T-cell (primary cell): Measurements from ENCODE around the gene CMBL. TPM values are rescaled to one million over a fixed set of nuclear protein-coding genes. Genes with fewer than 3 reads are reported as not detected.

Experiments used
- ATAC-seq, 4 experiments: fragments of 200-7000 bp in 3 of 4; fragments of 150-1000 bp in 1 of 4; cut with Tn5 transposase; replicated peaks in 1 of 4; 1 replicate in 3 of 4; 2 replicates in 1 of 4; pipeline ENCODE4 v1.10.0; 2021; ENCODE audit warnings: moderate library complexity in 3 of 4, mild to moderate bottlenecking in 2 of 4, moderate number of reproducible peaks in 1 of 4
- CTCF ChIA-PET, 2 donors: fragments of 300-600 bp; sonication (Branson Sonifier 250); formaldehyde crosslinking; loops; one replicate each; lab custom pipeline; 2022; ENCODE audit warnings: antibody characterized with exemption in 2 of 2; lab: Charles Lee
- POLR2A ChIA-PET, 2 donors: fragments of 300-600 bp; sonication (Branson Sonifier 250); formaldehyde crosslinking; loops; one replicate each; lab custom pipeline; 2022; ENCODE audit warnings: antibody characterized with exemption in 2 of 2; lab: Charles Lee
- DNase-seq, 35 experiments: peaks; one replicate each; pipeline versions ENCODE4 v3.0.0 to v3.0.0-alpha.2; 2013 to 2023
- H3K27ac ChIP-seq: one replicate; pipeline ENCODE4 v1.5.1; 2013; ENCODE audit warnings: low read length
- H3K27me3 ChIP-seq, 2 experiments: replicated peaks in 1 of 2; 1 replicate in 1 of 2; 2 replicates in 1 of 2; pipeline versions ENCODE4 v1.6.1 to v1.7.0; 2013; ENCODE audit warnings: low read length in 1 of 2, mixed read lengths in 1 of 2; ENCODE audit not compliant: control insufficient read depth in 2 of 2, insufficient read depth in 2 of 2; ENCODE audit errors: extremely low read depth in 1 of 2
- H3K36me3 ChIP-seq, 2 donors: 1 replicate in 1 of 2; 2 replicates in 1 of 2; pipeline versions ENCODE4 v1.6.1 to v1.7.0; 2013; ENCODE audit warnings: low read length in 1 of 2; ENCODE audit not compliant: control insufficient read depth in 2 of 2, insufficient read depth in 1 of 2; ENCODE audit errors: extremely low read depth in 1 of 2
- H3K4me1 ChIP-seq, 2 experiments: 1 replicate in 1 of 2; 2 replicates in 1 of 2; pipeline versions ENCODE4 v1.6.1 to v1.7.0; 2013; ENCODE audit warnings: low read length in 2 of 2, mixed read lengths in 1 of 2; ENCODE audit not compliant: insufficient read depth in 2 of 2, control insufficient read depth in 1 of 2; ENCODE audit errors: extremely low read depth in 1 of 2
- H3K4me3 ChIP-seq, 2 donors: 1 replicate in 1 of 2; 2 replicates in 1 of 2; pipeline versions ENCODE4 v1.5.1 to v1.7.0; 2013; ENCODE audit warnings: mild to moderate bottlenecking in 2 of 2, low read length in 1 of 2, moderate library complexity in 1 of 2; ENCODE audit not compliant: control insufficient read depth in 1 of 2; ENCODE audit errors: extremely low read depth in 1 of 2
- H3K9me3 ChIP-seq: 2 replicates; pipeline ENCODE4 v1.7.0; 2013
- H3K27ac Mint-ChIP-seq, 2 donors: one replicate each; pipeline ENCODE4 v1.8.0; 2020 to 2021; ENCODE audit warnings: mild to moderate bottlenecking in 2 of 2, mixed read lengths in 2 of 2
- H3K27me3 Mint-ChIP-seq, 2 donors: one replicate each; pipeline ENCODE4 v1.8.0; 2021 to 2022; ENCODE audit warnings: mixed read lengths in 2 of 2
- H3K36me3 Mint-ChIP-seq: one replicate; pipeline ENCODE4 v1.8.0; 2021; ENCODE audit warnings: mixed read lengths
- H3K4me1 Mint-ChIP-seq, 3 donors: one replicate each; pipeline ENCODE4 v1.8.0; 2020 to 2022; ENCODE audit warnings: mixed read lengths in 3 of 3, mild to moderate bottlenecking in 1 of 3
- H3K4me3 Mint-ChIP-seq, 3 donors: one replicate each; pipeline ENCODE4 v1.8.0; 2020 to 2022; ENCODE audit warnings: mild to moderate bottlenecking in 3 of 3, mixed read lengths in 3 of 3, moderate library complexity in 3 of 3
- H3K9me3 Mint-ChIP-seq, 3 donors: one replicate each; pipeline ENCODE4 v1.8.0; 2020 to 2022; ENCODE audit warnings: mixed read lengths in 3 of 3
- WGBS: methylation state at CpG from one replicate; pipeline ENCODE4 v1.1.5; 2013; ENCODE audit warnings: missing lambda C conversion rate; ENCODE audit not compliant: insufficient coverage; 5-methylcytosine and 5-hydroxymethylcytosine counted together
- total RNA-seq, 35 experiments: library from RNA in 6 of 35; stranded (reverse) in 6 of 35; fragments of 120-200 nt in 1 of 35; gene quantifications; one replicate each; pipeline versions ENCODE4 v1.2.1 to v1.2.4 and lab custom pipeline; 2013 to 2026

The CMBL gene
- total RNA-seq, 5 donors from 2014 or later (not counting 1 experiment from before 2014, with no cell fraction given), result 0.19 to 1.2 (median 0.80) TPM

DNA sequence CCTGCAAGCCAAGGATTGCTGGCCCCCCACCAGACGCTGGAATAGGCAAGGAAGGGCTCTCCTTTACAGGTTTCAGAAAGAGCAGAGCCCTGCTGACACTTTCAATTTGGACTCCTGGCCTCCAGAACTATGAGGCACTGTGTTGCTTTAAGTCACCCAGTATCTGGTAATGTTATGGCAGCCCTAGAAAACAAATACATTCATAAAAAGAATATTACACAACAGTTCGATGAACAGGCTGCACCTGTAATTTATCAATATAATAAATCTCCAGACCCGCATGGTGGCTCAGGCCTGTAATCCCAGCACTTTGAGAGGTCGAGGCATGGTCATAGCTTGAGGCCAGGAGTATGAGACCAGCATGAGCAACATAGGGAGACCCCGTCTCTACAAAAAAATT lies 7.5 kb downstream of the CMBL start:
- ATAC-seq (no peak), DNase-seq (no peak)
- WGBS, result 87% methylated on average over 4 of the region's 5 CpGs
- H3K36me3 ChIP-seq, result no peaks in the 10 kb centered on the region
- H3K4me1 ChIP-seq, result no peaks in the 10 kb centered on the region
- ChIA-PET CTCF (no interaction called here), POLR2A (no interaction called here)
- H3K4me1 Mint-ChIP-seq, result no peaks in the 10 kb centered on the region
- H3K27me3 ChIP-seq, result peaks cover 0 to 5% of the 10 kb centered on the region in 2 experiments
- no peaks in the 10 kb centered on the region for H3K9me3 Mint-ChIP-seq
- H3K4me3 ChIP-seq, result no peak overlapping the region
- no peaks in the 10 kb centered on the region for H3K36me3 Mint-ChIP-seq
- peaks cover 3 to 5% of the 10 kb centered on the region in 2 donors for H3K27me3 Mint-ChIP-seq
- no peak overlapping the region for H3K4me3 Mint-ChIP-seq
- no peak overlapping the region for H3K27ac ChIP-seq
- H3K9me3 ChIP-seq, result no peaks in the 10 kb centered on the region
- no peak overlapping the region for H3K27ac Mint-ChIP-seq

DNA sequence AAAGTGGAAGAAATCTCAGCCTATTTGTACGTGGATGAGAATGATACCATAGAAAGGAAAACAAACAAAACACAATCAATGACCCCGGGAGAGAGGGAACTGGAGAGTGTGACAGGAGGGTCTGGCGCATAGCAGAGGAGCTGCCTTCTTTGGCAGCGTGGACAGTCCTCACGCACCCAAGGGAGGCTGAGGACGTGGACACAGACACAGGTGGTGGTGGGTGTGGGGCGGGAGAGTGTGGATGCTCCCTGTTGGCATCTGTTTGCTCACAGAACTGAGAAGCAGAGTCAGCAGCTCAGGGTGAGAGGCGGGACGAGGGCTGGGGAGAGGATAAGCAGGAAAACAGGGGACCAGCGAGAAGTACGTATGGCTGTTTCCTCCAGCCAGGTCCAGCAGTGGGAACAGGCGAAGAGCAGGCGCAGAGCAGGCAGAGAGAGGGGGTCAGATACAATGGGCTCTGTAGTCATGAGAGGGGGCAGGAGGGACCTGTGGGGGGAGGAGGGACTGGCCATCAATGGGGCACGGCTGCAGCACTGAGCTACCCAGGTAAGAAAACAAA lies 10.0 kb downstream of the CMBL start:
- H3K36me3 ChIP-seq, result no peaks in the 10 kb centered on the region
- 92% methylated on average over 9 of the region's 14 CpGs for WGBS
- H3K9me3 Mint-ChIP-seq, result no peaks in the 10 kb centered on the region

DNA sequence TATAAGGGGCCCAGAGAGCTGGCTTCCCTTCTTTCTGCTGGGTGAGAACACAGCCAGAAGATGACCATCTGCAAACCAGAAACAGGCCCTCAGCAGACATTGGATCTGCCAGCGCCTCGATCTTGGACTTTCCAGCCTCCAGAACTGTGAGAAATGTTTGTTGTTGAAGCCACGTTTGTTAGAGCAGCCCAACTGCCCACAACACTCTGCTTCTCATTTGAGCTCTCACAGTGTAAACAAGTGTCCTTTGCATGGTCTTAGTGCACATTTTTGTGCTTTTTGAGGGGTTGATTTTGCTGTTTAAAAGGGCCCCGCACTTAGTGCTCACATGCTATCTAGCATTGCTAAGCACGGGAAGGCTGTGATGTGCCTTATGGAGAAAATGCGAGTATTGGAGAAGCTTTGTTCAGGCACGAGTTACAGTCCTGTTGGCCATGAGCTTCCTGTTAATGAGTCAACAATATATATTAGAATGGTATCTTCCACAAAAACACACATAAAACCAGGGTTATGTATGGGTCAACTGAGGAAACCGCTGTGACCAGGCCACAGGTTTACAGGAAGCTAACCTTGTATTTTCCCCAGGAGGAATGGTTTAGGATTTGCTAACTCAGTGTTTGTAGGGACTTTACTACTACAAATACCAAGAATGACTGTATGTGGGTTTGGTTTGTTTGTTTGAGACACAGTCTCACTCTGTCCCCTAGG lies 11.9 kb downstream of the CMBL start:
- ChIA-PET CTCF (interaction anchor here in 1 of 2 donors (0.6 kb wide), 1 partner anchor 48 kb away, joined by 4 read pairs; no protein-coding TSS in a partner anchor), POLR2A (no interaction called here)
- no peaks in the 10 kb centered on the region for H3K4me1 Mint-ChIP-seq
- Histone ChIP-seq H3K9me3 (no peaks in the 10 kb centered on the region), H3K27me3 (peaks cover 0 to 5% of the 10 kb centered on the region in 2 experiments), H3K36me3 (no peaks in the 10 kb centered on the region), H3K4me3 (no peak overlapping the region), H3K4me1 (no peaks in the 10 kb centered on the region), H3K27ac (no peak overlapping the region)
- H3K4me3 Mint-ChIP-seq, result no peak overlapping the region
- H3K36me3 Mint-ChIP-seq, result no peaks in the 10 kb centered on the region
- ATAC-seq (no peak), DNase-seq (no peak)
- peaks cover 4 to 5% of the 10 kb centered on the region in 2 donors for H3K27me3 Mint-ChIP-seq
- no peaks in the 10 kb centered on the region for H3K9me3 Mint-ChIP-seq
- no peak overlapping the region for H3K27ac Mint-ChIP-seq
- 100% methylated on average over 2 of the region's 8 CpGs for WGBS

More for the DNA sequence above, 10.0 kb downstream of the CMBL start:
- Mint-ChIP-seq H3K4me3 (no peak overlapping the region), H3K27me3 (peaks cover 4 to 5% of the 10 kb centered on the region in 2 donors), H3K36me3 (no peaks in the 10 kb centered on the region), H3K4me1 (no peaks in the 10 kb centered on the region), H3K27ac (no peak overlapping the region)
- Histone ChIP-seq H3K27me3 (peaks cover 0 to 5% of the 10 kb centered on the region in 2 experiments), H3K27ac (no peak overlapping the region), H3K4me1 (no peaks in the 10 kb centered on the region), H3K4me3 (no peak overlapping the region), H3K9me3 (no peaks in the 10 kb centered on the region)
- ATAC-seq, result no peak
- CTCF ChIA-PET, result interaction anchor here in 1 of 2 donors (0.7 kb wide), 1 partner anchor 229 kb away, joined by 5 read pairs; no protein-coding TSS in a partner anchor
- DNase-seq, result no peak
- POLR2A ChIA-PET, result no interaction called here

DNA sequence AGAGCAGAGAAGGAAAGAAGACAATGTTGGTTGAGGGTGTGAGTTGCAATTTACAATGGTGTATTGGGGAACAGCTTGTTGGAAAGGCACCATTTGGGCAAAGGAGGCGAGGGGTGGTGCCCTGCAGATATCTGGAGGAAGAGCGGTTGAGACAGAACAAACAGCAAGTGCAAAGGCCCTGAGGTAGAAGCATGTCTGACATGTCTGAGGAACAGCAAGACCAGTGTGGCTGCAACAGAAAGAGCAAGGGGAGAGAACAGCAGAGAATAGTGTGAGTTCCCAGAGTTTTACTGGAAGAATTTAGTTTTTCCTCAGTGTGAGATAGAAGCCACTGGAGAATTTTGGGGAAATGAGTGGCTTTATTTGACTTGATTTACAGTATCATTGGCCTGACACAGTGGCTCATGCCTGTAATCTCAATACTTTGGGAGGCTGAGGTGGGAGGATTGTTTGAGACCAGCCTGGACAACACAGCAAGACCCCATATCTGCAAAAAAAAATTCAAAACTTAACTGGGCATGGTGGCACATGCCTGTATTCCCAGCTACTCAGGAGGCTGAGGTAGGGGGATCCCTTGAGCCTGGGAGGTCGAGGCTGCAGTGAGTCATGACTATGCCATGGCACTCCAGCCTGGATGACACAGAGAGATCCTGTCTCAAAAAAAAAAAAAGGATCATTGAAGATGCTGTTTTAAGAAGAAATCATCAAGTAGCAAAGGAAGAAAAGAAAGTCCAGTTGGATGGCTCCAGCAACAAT lies 13.6 kb downstream of the CMBL start:
- Histone ChIP-seq H3K4me3 (no peak overlapping the region), H3K27me3 (peaks cover 0 to 10% of the 10 kb centered on the region in 2 experiments), H3K4me1 (no peaks in the 10 kb centered on the region), H3K36me3 (no peaks in the 10 kb centered on the region), H3K27ac (no peak overlapping the region), H3K9me3 (no peaks in the 10 kb centered on the region)
- Mint-ChIP-seq H3K36me3 (no peaks in the 10 kb centered on the region), H3K27me3 (peaks cover 4 to 7% of the 10 kb centered on the region in 2 donors), H3K27ac (no peak overlapping the region), H3K9me3 (no peaks in the 10 kb centered on the region), H3K4me3 (no peak overlapping the region), H3K4me1 (no peaks in the 10 kb centered on the region)
- 73% methylated on average over 3 of the region's 3 CpGs for WGBS
- DNase-seq (no peak), ATAC-seq (no peak)
- CTCF ChIA-PET, result interaction anchor here in 1 of 2 donors (0.7 kb wide), 1 partner anchor 403 kb away, joined by 3 read pairs; no protein-coding TSS in a partner anchor
- POLR2A ChIA-PET, result no interaction called here

DNA sequence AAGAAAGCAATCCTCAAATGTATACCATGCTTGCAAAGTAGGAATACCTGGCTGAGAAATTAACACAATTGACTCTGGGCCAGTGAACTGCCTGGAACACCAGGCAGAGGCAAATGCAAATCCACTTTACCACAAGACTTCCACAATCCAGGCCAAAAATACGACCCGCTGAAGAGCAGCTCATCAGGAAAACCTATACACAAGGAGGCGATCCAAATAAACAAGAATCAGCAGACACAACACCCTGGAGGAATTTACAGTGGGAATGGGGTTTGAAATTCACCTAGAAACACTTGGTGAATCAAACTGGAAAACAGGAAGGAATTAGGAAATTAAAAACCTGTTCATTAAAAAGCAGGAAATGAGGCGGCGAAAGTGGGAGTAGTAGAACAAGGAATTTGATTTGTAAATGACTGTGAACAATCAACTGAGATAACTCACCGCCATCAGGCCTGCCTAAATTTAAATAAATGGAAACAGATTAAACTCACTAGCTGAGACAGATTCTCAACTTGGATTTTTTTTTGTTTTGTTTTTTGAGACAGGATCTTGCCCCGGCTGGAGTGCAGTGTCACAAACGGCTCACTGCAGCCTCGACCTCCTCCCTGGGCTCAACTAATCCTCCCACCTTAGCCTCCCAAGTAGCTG lies 15.9 kb downstream of the CMBL start:
- no CpG with 5 or more reads among the region's 9 CpGs for WGBS
- H3K36me3 Mint-ChIP-seq, result no peaks in the 10 kb centered on the region
- H3K4me3 Mint-ChIP-seq, result no peak overlapping the region
- no peaks in the 10 kb centered on the region for H3K9me3 Mint-ChIP-seq
- ATAC-seq (no peak), DNase-seq (no peak)
- no peaks in the 10 kb centered on the region for H3K36me3 ChIP-seq
- H3K9me3 ChIP-seq, result no peaks in the 10 kb centered on the region
- H3K4me1 ChIP-seq, result peaks cover 0 to 8% of the 10 kb centered on the region in 2 experiments
- no peak overlapping the region for H3K27ac Mint-ChIP-seq
- H3K4me1 Mint-ChIP-seq, result peaks cover 0 to 4% (median 4%) of the 10 kb centered on the region in 3 donors
- no peak overlapping the region for H3K27ac ChIP-seq
- peaks cover 4% of the 10 kb centered on the region in 2 donors for H3K27me3 Mint-ChIP-seq
- H3K27me3 ChIP-seq, result peaks cover 0 to 12% of the 10 kb centered on the region in 2 experiments
- ChIA-PET POLR2A (no interaction called here), CTCF (no interaction called here)
- no peak overlapping the region for H3K4me3 ChIP-seq

DNA sequence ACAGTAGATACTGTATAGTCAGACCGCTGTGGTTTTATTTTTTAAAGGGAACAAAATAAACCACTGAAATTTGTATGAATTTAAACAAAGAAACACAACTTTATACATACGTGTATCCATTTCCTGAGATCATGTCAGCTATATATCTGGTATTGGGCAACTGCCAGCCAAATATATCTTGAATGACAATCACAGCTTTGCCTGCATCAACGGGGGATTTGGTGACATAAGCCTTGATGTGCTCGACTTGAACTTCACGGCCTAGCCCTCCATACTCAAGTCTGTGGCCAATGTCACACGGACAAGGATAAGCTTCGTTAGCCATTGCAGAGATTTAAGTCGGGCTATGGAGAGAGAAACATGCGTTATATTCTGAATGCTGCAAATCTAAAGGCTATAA lies 17.3 kb downstream of the CMBL start:
- ATAC-seq, result no peak
- no peaks in the 10 kb centered on the region for H3K9me3 ChIP-seq
- H3K27ac Mint-ChIP-seq, result no peak overlapping the region
- peaks cover 0 to 8% of the 10 kb centered on the region in 2 experiments for H3K4me1 ChIP-seq
- peaks cover 0 to 10% of the 10 kb centered on the region in 2 experiments for H3K27me3 ChIP-seq
- H3K36me3 Mint-ChIP-seq, result no peaks in the 10 kb centered on the region
- H3K4me3 Mint-ChIP-seq, result no peak overlapping the region
- peaks cover 0 to 4% (median 4%) of the 10 kb centered on the region in 3 donors for H3K4me1 Mint-ChIP-seq
- H3K4me3 ChIP-seq, result no peak overlapping the region
- POLR2A ChIA-PET, result no interaction called here
- H3K27me3 Mint-ChIP-seq, result peaks cover 4 to 5% of the 10 kb centered on the region in 2 donors
- no peaks in the 10 kb centered on the region for H3K36me3 ChIP-seq
- 87% methylated on average over 3 of the region's 9 CpGs for WGBS
- DNase-seq, result no peak
- H3K9me3 Mint-ChIP-seq, result no peaks in the 10 kb centered on the region
- CTCF ChIA-PET, result no interaction called here
- no peak overlapping the region for H3K27ac ChIP-seq
